HCT116 (cell line): ENCODE data around the gene CLSTN1. TPM values are rescaled to one million over a fixed set of nuclear protein-coding genes. Genes with fewer than 3 reads are reported as not detected.

Experiments
- ATAC-seq: fragments of 200-7000 bp; cut with Tn5 transposase; 2 replicates; pipeline ENCODE4 v1.9.1; 2020; ENCODE audit warnings: mild to moderate bottlenecking, moderate library complexity
- BruUV-seq: library from RNA; stranded (reverse); fragments of 400-500 nt; replicated peaks from 2 replicates; lab custom pipeline; 2021; lab: Mats Ljungman, UMichigan
- CTCF ChIA-PET: fragments of 300-600 bp; sonication (Branson Sonifier 250); formaldehyde crosslinking; loops from one replicate; lab custom pipeline; 2021; ENCODE audit warnings: antibody characterized with exemption; lab: Charles Lee
- POLR2A ChIA-PET: fragments of 300-600, 350-600 bp; sonication (Branson Sonifier 250); formaldehyde crosslinking; loops from one replicate; lab custom pipeline; 2021; ENCODE audit warnings: antibody characterized with exemption; lab: Charles Lee
- RAD21 ChIA-PET, 2 experiments: fragments of 300-600 bp; sonication (Branson Sonifier 250); formaldehyde crosslinking; loops; one replicate each; lab custom pipeline; 2023; ENCODE audit warnings: low total read pairs in 2 of 2; ENCODE audit not compliant: uncharacterized antibody in 2 of 2, unreplicated experiment in 2 of 2, low non-redundant PET in 1 of 2; lab: Charles Lee
- DNase-seq: peaks from one replicate; pipeline ENCODE4 v3.0.0-alpha.2; 2010; ENCODE audit warnings: low read depth, low spot score
- H2AFZ ChIP-seq: fragments of 200-600 bp; shearing (Covaris generic), sonication (generic); 2 replicates; pipeline ENCODE4 v1.6.1; 2017; ENCODE audit warnings: low read depth, mixed run types, mixed read lengths, antibody characterized with exemption, low read length; ENCODE audit not compliant: poor library complexity, severe bottlenecking
- H3K27ac ChIP-seq: 2 replicates; pipeline ENCODE4 v1.5.1; 2012; ENCODE audit warnings: low read depth, low read length
- H3K27me3 ChIP-seq: fragments of 200-600 bp; sonication (generic); 2 replicates; pipeline ENCODE4 v1.6.1; 2016; ENCODE audit warnings: mixed run types, low read length, mixed read lengths; ENCODE audit not compliant: insufficient read depth
- H3K36me3 ChIP-seq, 2 experiments: fragments of 200-500 bp in 1 of 2; fragments of 200-600 bp in 1 of 2; sonication (Bioruptor generic) in 1 of 2; sonication (generic) in 1 of 2; 2 replicates each; pipeline versions ENCODE4 v1.5.1 to v1.6.1; 2014 to 2016; ENCODE audit warnings: low read length in 2 of 2, inconsistent platforms in 1 of 2, mixed read lengths in 1 of 2, mixed run types in 1 of 2; ENCODE audit not compliant: insufficient read depth in 2 of 2, control insufficient read depth in 1 of 2
- H3K4me1 ChIP-seq, 2 experiments: fragments of 200-600 bp in 1 of 2; sonication (generic) in 1 of 2; 2 replicates each; pipeline versions ENCODE4 v1.5.1 to v1.6.1; 2012 to 2017; ENCODE audit warnings: low read length in 2 of 2, inconsistent platforms in 1 of 2, mild to moderate bottlenecking in 1 of 2, mixed read lengths in 1 of 2, mixed run types in 1 of 2, moderate library complexity in 1 of 2; ENCODE audit not compliant: insufficient read depth in 2 of 2, control insufficient read depth in 1 of 2
- H3K4me2 ChIP-seq: fragments of 200-600 bp; sonication (generic); 2 replicates; pipeline ENCODE4 v1.6.1; 2017; ENCODE audit warnings: mixed run types, low read length, mixed read lengths
- H3K4me3 ChIP-seq, 2 experiments: fragments of 200-600 bp in 1 of 2; sonication (generic) in 1 of 2; replicated peaks in 1 of 2; 2 replicates each; pipeline ENCODE4 v1.5.1; 2011 to 2016; ENCODE audit warnings: low read length in 2 of 2, control low read depth in 1 of 2, low read depth in 1 of 2, mild to moderate bottlenecking in 1 of 2, mixed read lengths in 1 of 2, mixed run types in 1 of 2
- H3K79me2 ChIP-seq: fragments of 200-600 bp; sonication (generic); 2 replicates; pipeline ENCODE4 v1.6.1; 2017; ENCODE audit warnings: mild to moderate bottlenecking, mixed run types, low read length, moderate library complexity, mixed read lengths; ENCODE audit not compliant: insufficient read depth
- H3K9ac ChIP-seq: fragments of 200-600 bp; sonication (generic); 2 replicates; pipeline ENCODE4 v1.6.1; 2016; ENCODE audit warnings: low read length, mixed read lengths
- H3K9me2 ChIP-seq: fragments of 200-600 bp; sonication (generic), shearing (Covaris generic); 2 replicates; pipeline ENCODE4 v1.6.1; 2017; ENCODE audit warnings: mixed run types, mild to moderate bottlenecking, moderate library complexity; ENCODE audit not compliant: insufficient read depth
- H3K9me3 ChIP-seq, 2 experiments: fragments of 200-500 bp in 1 of 2; fragments of 200-600 bp in 1 of 2; sonication (Bioruptor generic) in 1 of 2; sonication (generic) in 1 of 2; 2 replicates each; pipeline ENCODE4 v1.6.1; 2014 to 2017; ENCODE audit warnings: low read length in 2 of 2, mixed read lengths in 2 of 2, inconsistent platforms in 1 of 2, low read depth in 1 of 2, mild to moderate bottlenecking in 1 of 2, mixed run types in 1 of 2, moderate library complexity in 1 of 2; ENCODE audit not compliant: control insufficient read depth in 1 of 2, insufficient read depth in 1 of 2
- H4K20me1 ChIP-seq: fragments of 200-600 bp; sonication (generic), shearing (Covaris generic); 2 replicates; pipeline ENCODE4 v1.6.1; 2017; ENCODE audit warnings: mixed run types, mild to moderate bottlenecking, moderate library complexity; ENCODE audit not compliant: insufficient read depth
- CBX3 ChIP-seq: IDR thresholded peaks from 2 replicates; pipeline ENCODE4 v1.6.1; 2012; ENCODE audit warnings: low read depth
- CTCF ChIP-seq, 3 experiments: fragments of 200-600 bp in 1 of 3; sonication (generic) in 1 of 3; IDR thresholded peaks in 2 of 3; conservative IDR thresholded peaks in 1 of 3; 2 replicates each; pipeline ENCODE4 v1.5.1; 2012 to 2017; ENCODE audit warnings: low read depth in 2 of 3, low read length in 2 of 3, antibody characterized with exemption in 1 of 3, borderline replicate concordance in 1 of 3, control low read depth in 1 of 3, mild to moderate bottlenecking in 1 of 3, mixed read lengths in 1 of 3, mixed run types in 1 of 3, moderate library complexity in 1 of 3; ENCODE audit not compliant: insufficient read depth in 1 of 3
- EGR1 ChIP-seq: IDR thresholded peaks from 2 replicates; pipeline ENCODE4 v1.6.1; 2012; ENCODE audit warnings: low read depth
- POLR2AphosphoS5 ChIP-seq: IDR thresholded peaks from 2 replicates; pipeline ENCODE4 v1.6.1; 2011; ENCODE audit warnings: mild to moderate bottlenecking, low read depth, low read length, moderate library complexity
- intact Hi-C: fragments of 100-400 bp; cut with micrococcal nuclease; formaldehyde crosslinking; loops from 2 replicates; pipeline ENCODE4 v1.10.0; 2022
- total RNA-seq: library from RNA; stranded (reverse); gene quantifications from one replicate; pipeline ENCODE4 v1.2.1, GENCODE V29; 2021; ENCODE audit not compliant: unreplicated experiment
- TF ChIP-seq, protein P1 (sequence below): IDR thresholded peaks from 2 replicates; pipeline ENCODE4 v1.6.1; 2011; ENCODE audit warnings: mild to moderate bottlenecking, low read length, moderate library complexity; ENCODE audit not compliant: insufficient replicate concordance; ENCODE audit errors: extremely low read depth

The CLSTN1 gene
- total RNA-seq, 1 experiment from 2014 or later = 113 TPM

DNA sequence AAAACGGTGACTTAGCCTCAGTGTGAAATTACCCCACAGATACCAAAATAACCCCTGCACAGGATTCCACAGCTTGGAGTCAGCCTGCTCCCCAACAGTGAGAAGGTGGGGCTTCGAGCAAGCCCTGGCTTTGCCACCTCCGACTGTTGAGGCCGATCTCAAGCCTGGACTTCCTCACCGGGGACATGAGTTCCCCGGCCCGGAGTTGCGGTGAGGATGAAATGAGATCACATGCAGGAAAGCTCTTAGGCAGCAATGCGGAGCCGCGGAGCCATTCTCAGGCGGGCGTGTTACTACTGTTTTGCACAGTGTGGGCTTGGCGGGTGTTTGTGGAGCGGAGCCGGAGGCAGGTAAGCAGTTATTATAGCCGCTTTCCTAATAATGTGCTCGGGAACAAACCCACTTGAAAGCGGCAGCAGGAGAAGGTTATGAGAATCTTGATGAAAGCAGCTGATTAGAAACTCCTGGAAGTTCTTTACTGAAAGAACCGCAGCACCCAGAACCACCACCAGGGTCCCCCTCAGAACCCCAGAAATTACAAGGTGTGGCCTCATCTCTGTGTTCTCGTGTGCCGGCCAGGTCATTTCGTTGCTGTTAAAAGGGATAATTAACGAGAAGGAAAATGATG is 3.9 kb upstream of the CLSTN1 start:
- ATAC-seq (no peak), DNase-seq (no peak)
- Histone ChIP-seq H3K79me2 (peaks cover 6% of the 10 kb centered on the region), H3K9me3 (no peaks in the 10 kb centered on the region), H3K4me3 (no peak overlapping the region), H3K9ac (no peak overlapping the region), H3K4me1 (peaks cover 14 to 26% of the 10 kb centered on the region in 2 experiments), H3K27me3 (no peaks in the 10 kb centered on the region), H3K36me3 (no peaks in the 10 kb centered on the region), H3K9me2 (no peaks in the 10 kb centered on the region), H4K20me1 (peaks cover 1% of the 10 kb centered on the region; the same call in 1 of the 2 replicates), H3K27ac (no peak overlapping the region), H2AFZ (no peak overlapping the region), H3K4me2 (no peak overlapping the region)
- intact Hi-C loops = loop anchor here (5.0 kb wide), 1 partner anchor 40 kb away; no protein-coding TSS in a partner anchor
- TF ChIP-seq CTCF (IDR thresholded peaks at IDR 0.05 in 2 of 3, conservative IDR thresholded peaks at IDR 0.05 in 1 of 3; ENCODE audit: borderline replicate concordance in 1 of 3, insufficient read depth in 1 of 3, low read depth in 2 of 3, low read length in 2 of 3) (peak in 2 of 3 experiments; percentile 34 to 47; a peak in 4 of 6 replicates), EGR1 (no peak)
- no TSS peak for BruUV-seq
- CTCF ChIA-PET = interaction anchor here (1.2 kb wide), 1 partner anchor 43 kb away, joined by 4 read pairs; no protein-coding TSS in a partner anchor
- RAD21 ChIA-PET = no interaction called here
- POLR2A ChIA-PET = no interaction called here

- Histone ChIP-seq H3K9me2 (no peaks in the 10 kb centered on the region), H3K9me3 (no peaks in the 10 kb centered on the region), H3K4me3 (no peak overlapping the region), H3K4me2 (no peak overlapping the region), H3K79me2 (peaks cover 17% of the 10 kb centered on the region), H4K20me1 (peaks cover 9% of the 10 kb centered on the region; the same call in 1 of the 2 replicates), H3K36me3 (no peaks in the 10 kb centered on the region), H2AFZ (no peak overlapping the region), H3K4me1 (peaks cover 21 to 37% of the 10 kb centered on the region in 2 experiments), H3K27me3 (no peaks in the 10 kb centered on the region), H3K27ac (no peak overlapping the region), H3K9ac (no peak overlapping the region)
- no peak for DNase-seq
- ChIA-PET POLR2A (no interaction called here), CTCF (interaction anchor here (1.3 kb wide), 1 partner anchor 42 kb away, joined by 3 read pairs; no protein-coding TSS in a partner anchor), RAD21 (no interaction called here)
- intact Hi-C loops = loop anchor here (5.0 kb wide), 1 partner anchor 41 kb away; no protein-coding TSS in a partner anchor
- TF ChIP-seq POLR2AphosphoS5 (no peak), CBX3 (no peak)
- TF ChIP-seq, protein P1, sequence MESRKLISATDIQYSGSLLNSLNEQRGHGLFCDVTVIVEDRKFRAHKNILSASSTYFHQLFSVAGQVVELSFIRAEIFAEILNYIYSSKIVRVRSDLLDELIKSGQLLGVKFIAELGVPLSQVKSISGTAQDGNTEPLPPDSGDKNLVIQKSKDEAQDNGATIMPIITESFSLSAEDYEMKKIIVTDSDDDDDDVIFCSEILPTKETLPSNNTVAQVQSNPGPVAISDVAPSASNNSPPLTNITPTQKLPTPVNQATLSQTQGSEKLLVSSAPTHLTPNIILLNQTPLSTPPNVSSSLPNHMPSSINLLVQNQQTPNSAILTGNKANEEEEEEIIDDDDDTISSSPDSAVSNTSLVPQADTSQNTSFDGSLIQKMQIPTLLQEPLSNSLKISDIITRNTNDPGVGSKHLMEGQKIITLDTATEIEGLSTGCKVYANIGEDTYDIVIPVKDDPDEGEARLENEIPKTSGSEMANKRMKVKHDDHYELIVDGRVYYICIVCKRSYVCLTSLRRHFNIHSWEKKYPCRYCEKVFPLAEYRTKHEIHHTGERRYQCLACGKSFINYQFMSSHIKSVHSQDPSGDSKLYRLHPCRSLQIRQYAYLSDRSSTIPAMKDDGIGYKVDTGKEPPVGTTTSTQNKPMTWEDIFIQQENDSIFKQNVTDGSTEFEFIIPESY = no peak
- ATAC-seq = no peak
- BruUV-seq = no TSS peak
Observed at GRCh38 chr1:9826616-9827015, 2.9 kb upstream of the CLSTN1 start.
